IPS-20b (cell line): ENCODE results near the gene SMIM43.

Source experiments
- H3K27ac ChIP-seq: one replicate; pipeline ENCODE4 v1.5.1; 2013; ENCODE audit warnings: low read length
- H3K27me3 ChIP-seq: 2 replicates; pipeline ENCODE4 v1.6.1; 2013; ENCODE audit warnings: mild to moderate bottlenecking, low read length, inconsistent platforms; ENCODE audit not compliant: insufficient read depth
- H3K36me3 ChIP-seq: 2 replicates; pipeline ENCODE4 v1.6.1; 2013; ENCODE audit warnings: low read depth, mild to moderate bottlenecking, inconsistent platforms, low read length, moderate library complexity; ENCODE audit not compliant: insufficient read depth
- H3K4me1 ChIP-seq: 2 replicates; pipeline ENCODE4 v1.6.1; 2013; ENCODE audit warnings: mild to moderate bottlenecking, control low read depth, inconsistent platforms, low read length, moderate library complexity; ENCODE audit not compliant: insufficient read depth
- H3K4me3 ChIP-seq: 2 replicates; pipeline ENCODE4 v1.5.1; 2013; ENCODE audit warnings: mild to moderate bottlenecking, low read length, inconsistent platforms
- H3K9ac ChIP-seq: 2 replicates; pipeline ENCODE4 v1.6.1; 2013; ENCODE audit warnings: low read depth, mild to moderate bottlenecking, inconsistent platforms, low read length, moderate library complexity
- H3K9me3 ChIP-seq: 2 replicates; pipeline ENCODE4 v1.6.1; 2013; ENCODE audit warnings: mild to moderate bottlenecking, low read depth, low read length, inconsistent platforms; ENCODE audit not compliant: insufficient read depth

The SMIM43 gene

GRCh38 chr4:121777625-121778024, 12.7 kb upstream of the SMIM43 start:
- Histone ChIP-seq H3K36me3 (no peaks in the 10 kb centered on the region), H3K27me3 (no peaks in the 10 kb centered on the region), H3K9me3 (no peaks in the 10 kb centered on the region), H3K4me1 (peaks cover 5% of the 10 kb centered on the region; the same call in 1 of the 2 replicates), H3K9ac (no peak overlapping the region), H3K4me3 (no peak overlapping the region), H3K27ac (no peak overlapping the region)

- no peaks in the 10 kb centered on the region for H3K36me3 ChIP-seq
- H3K4me3 ChIP-seq, result no peak overlapping the region
- H3K9ac ChIP-seq, result no peak overlapping the region
- H3K9me3 ChIP-seq, result no peaks in the 10 kb centered on the region
- no peak overlapping the region for H3K27ac ChIP-seq
- H3K4me1 ChIP-seq, result peaks cover 5% of the 10 kb centered on the region; the same call in 1 of the 2 replicates
- H3K27me3 ChIP-seq, result no peaks in the 10 kb centered on the region
These were observed 11.8 kb upstream of the SMIM43 start for GRCh38 chr4:121776610-121777401.

- no peaks in the 10 kb centered on the region for H3K36me3 ChIP-seq
- H3K27ac ChIP-seq, result no peak overlapping the region
- no peak overlapping the region for H3K4me3 ChIP-seq
- H3K27me3 ChIP-seq, result peaks cover 12% of the 10 kb centered on the region; the same call in 1 of the 2 replicates
- H3K4me1 ChIP-seq, result peaks cover 5% of the 10 kb centered on the region; the same call in 1 of the 2 replicates
- H3K9ac ChIP-seq, result no peak overlapping the region
- no peaks in the 10 kb centered on the region for H3K9me3 ChIP-seq
These were observed 8.9 kb upstream of the SMIM43 start for GRCh38 chr4:121773883-121774282.

GRCh38 chr4:121771869-121772268, 6.9 kb upstream of the SMIM43 start:
- no peak overlapping the region for H3K27ac ChIP-seq
- no peak overlapping the region for H3K9ac ChIP-seq
- H3K36me3 ChIP-seq, result no peaks in the 10 kb centered on the region
- H3K4me3 ChIP-seq, result no peak overlapping the region
- H3K4me1 ChIP-seq, result peaks cover 5% of the 10 kb centered on the region; the same call in 1 of the 2 replicates
- H3K9me3 ChIP-seq, result no peaks in the 10 kb centered on the region
- peaks cover 31% of the 10 kb centered on the region for H3K27me3 ChIP-seq

- no peak overlapping the region for H3K27ac ChIP-seq
- H3K9ac ChIP-seq, result no peak overlapping the region
- H3K4me1 ChIP-seq, result peaks cover 5% of the 10 kb centered on the region; the same call in 1 of the 2 replicates
- H3K27me3 ChIP-seq, result peaks cover 56% of the 10 kb centered on the region
- no peaks in the 10 kb centered on the region for H3K36me3 ChIP-seq
- no peaks in the 10 kb centered on the region for H3K9me3 ChIP-seq
- H3K4me3 ChIP-seq, result no peak overlapping the region
These were observed 4.4 kb upstream of the SMIM43 start for GRCh38 chr4:121769341-121769740.

GRCh38 chr4:121767166-121767565, 2.2 kb upstream of the SMIM43 start:
- no peaks in the 10 kb centered on the region; the same call in 1 of the 2 replicates for H3K4me1 ChIP-seq
- no peak overlapping the region for H3K27ac ChIP-seq
- H3K27me3 ChIP-seq, result peaks cover 78% of the 10 kb centered on the region
- no peak overlapping the region for H3K4me3 ChIP-seq
- H3K9ac ChIP-seq, result no peak overlapping the region
- H3K9me3 ChIP-seq, result no peaks in the 10 kb centered on the region
- H3K36me3 ChIP-seq, result no peaks in the 10 kb centered on the region

GRCh38 chr4:121765971-121766538, 1.1 kb upstream of the SMIM43 start:
- Histone ChIP-seq H3K4me3 (peak overlapping the region; percentile 66), H3K4me1 (no peaks in the 10 kb centered on the region; the same call in 1 of the 2 replicates), H3K9me3 (no peaks in the 10 kb centered on the region), H3K27me3 (peaks cover 87% of the 10 kb centered on the region), H3K9ac (no peak overlapping the region), H3K27ac (no peak overlapping the region), H3K36me3 (no peaks in the 10 kb centered on the region)

- H3K4me1 ChIP-seq, result no peaks in the 10 kb centered on the region; the same call in 1 of the 2 replicates
- peaks cover 88% of the 10 kb centered on the region for H3K27me3 ChIP-seq
- H3K9me3 ChIP-seq, result no peaks in the 10 kb centered on the region
- H3K4me3 ChIP-seq, result peak overlapping the region; percentile 66
- H3K27ac ChIP-seq, result no peak overlapping the region
- no peaks in the 10 kb centered on the region for H3K36me3 ChIP-seq
- H3K9ac ChIP-seq, result peak overlapping the region; percentile 1; the same call in 1 of the 2 replicates
These were observed 373 bp upstream of the SMIM43 start for GRCh38 chr4:121765368-121765705.

- Histone ChIP-seq H3K27me3 (peaks cover 94% of the 10 kb centered on the region), H3K9me3 (no peaks in the 10 kb centered on the region), H3K4me3 (peak overlapping the region; percentile 66), H3K36me3 (no peaks in the 10 kb centered on the region), H3K9ac (peak overlapping the region; percentile 1; the same call in 1 of the 2 replicates), H3K4me1 (no peaks in the 10 kb centered on the region; the same call in 1 of the 2 replicates), H3K27ac (no peak overlapping the region)
These were observed 662 bp downstream of the SMIM43 start for GRCh38 chr4:121764303-121764701.

GRCh38 chr4:121760205-121760604, 4.8 kb downstream of the SMIM43 start:
- no peak overlapping the region for H3K27ac ChIP-seq

GRCh38 chr4:121758925-121759568, 5.9 kb downstream of the SMIM43 start:
- H3K9ac ChIP-seq, result no peak overlapping the region
- H3K4me1 ChIP-seq, result no peaks in the 10 kb centered on the region
- no peaks in the 10 kb centered on the region for H3K9me3 ChIP-seq
- H3K36me3 ChIP-seq, result no peaks in the 10 kb centered on the region
- H3K4me3 ChIP-seq, result no peak overlapping the region
- H3K27me3 ChIP-seq, result peaks cover 44% of the 10 kb centered on the region
- H3K27ac ChIP-seq, result no peak overlapping the region

More at GRCh38 chr4:121760205-121760604, 4.8 kb downstream of the SMIM43 start:
- Histone ChIP-seq H3K9me3 (no peaks in the 10 kb centered on the region), H3K27me3 (peaks cover 55% of the 10 kb centered on the region), H3K4me3 (no peak overlapping the region), H3K4me1 (no peaks in the 10 kb centered on the region), H3K36me3 (no peaks in the 10 kb centered on the region), H3K9ac (no peak overlapping the region)
